RPMI8226 (cell line): ENCODE results near the gene MBNL1.
A peak's percentile ranks its signal among the peaks of the same experiment; 100 is the strongest.

Experiments
- DNase-seq: peaks from one replicate; pipeline ENCODE4 v3.0.0-alpha.2; 2015

The MBNL1 gene

GRCh38 chr3:152457500-152458375, 189.0 kb downstream of the MBNL1 start:
- no peak for DNase-seq

GRCh38 chr3:152458376-152459117, 189.8 kb downstream of the MBNL1 start:
- no peak for DNase-seq

GRCh38 chr3:152459118-152459515, 190.4 kb downstream of the MBNL1 start:
- DNase-seq: no peak

GRCh38 chr3:152459572-152459971, 190.8 kb downstream of the MBNL1 start:
- no peak for DNase-seq

- DNase-seq: no peak
These were observed 192.2 kb downstream of the MBNL1 start for GRCh38 chr3:152460936-152461335.

- DNase-seq: no peak
These were observed 192.7 kb downstream of the MBNL1 start for GRCh38 chr3:152461460-152461859.

GRCh38 chr3:152466784-152467183, 198.1 kb downstream of the MBNL1 start:
- DNase-seq: peak; percentile 57

GRCh38 chr3:152469248-152470025, 200.7 kb downstream of the MBNL1 start:
- no peak for DNase-seq

GRCh38 chr3:152470095-152470494, 201.4 kb downstream of the MBNL1 start:
- DNase-seq: no peak

GRCh38 chr3:152470893-152471292, 202.2 kb downstream of the MBNL1 start:
- DNase-seq: no peak

GRCh38 chr3:152471814-152472671, 203.3 kb downstream of the MBNL1 start:
- DNase-seq: peak; percentile 84

- DNase-seq: no peak
These were observed 203.9 kb downstream of the MBNL1 start for GRCh38 chr3:152472672-152472954.

GRCh38 chr3:152474585-152474984, 205.9 kb downstream of the MBNL1 start:
- peak; percentile 67 for DNase-seq

GRCh38 chr3:152477422-152477821, 208.7 kb downstream of the MBNL1 start:
- no peak for DNase-seq

GRCh38 chr3:152480282-152480953, 211.7 kb downstream of the MBNL1 start:
- DNase-seq: peak; percentile 20

GRCh38 chr3:152486364-152486763, 217.6 kb downstream of the MBNL1 start:
- DNase-seq: no peak

- no peak for DNase-seq
These were observed 219.7 kb downstream of the MBNL1 start for GRCh38 chr3:152488449-152488848.

- DNase-seq: no peak
These were observed 223.2 kb downstream of the MBNL1 start for GRCh38 chr3:152491922-152492321.

GRCh38 chr3:152496286-152496685, 227.6 kb downstream of the MBNL1 start:
- no peak for DNase-seq

- no peak for DNase-seq
These were observed 228.0 kb downstream of the MBNL1 start for GRCh38 chr3:152496716-152497115.

- DNase-seq: no peak
These were observed 228.7 kb downstream of the MBNL1 start for GRCh38 chr3:152497457-152497856.

GRCh38 chr3:152497890-152498289, 229.2 kb downstream of the MBNL1 start:
- no peak for DNase-seq
